DMS153 (cell line): ENCODE data around the gene C10orf90.

Source experiments
- DNase-seq: peaks from one replicate; lab custom pipeline; 2025; lab: John Stamatoyannopoulos, UW

The C10orf90 gene

DNA sequence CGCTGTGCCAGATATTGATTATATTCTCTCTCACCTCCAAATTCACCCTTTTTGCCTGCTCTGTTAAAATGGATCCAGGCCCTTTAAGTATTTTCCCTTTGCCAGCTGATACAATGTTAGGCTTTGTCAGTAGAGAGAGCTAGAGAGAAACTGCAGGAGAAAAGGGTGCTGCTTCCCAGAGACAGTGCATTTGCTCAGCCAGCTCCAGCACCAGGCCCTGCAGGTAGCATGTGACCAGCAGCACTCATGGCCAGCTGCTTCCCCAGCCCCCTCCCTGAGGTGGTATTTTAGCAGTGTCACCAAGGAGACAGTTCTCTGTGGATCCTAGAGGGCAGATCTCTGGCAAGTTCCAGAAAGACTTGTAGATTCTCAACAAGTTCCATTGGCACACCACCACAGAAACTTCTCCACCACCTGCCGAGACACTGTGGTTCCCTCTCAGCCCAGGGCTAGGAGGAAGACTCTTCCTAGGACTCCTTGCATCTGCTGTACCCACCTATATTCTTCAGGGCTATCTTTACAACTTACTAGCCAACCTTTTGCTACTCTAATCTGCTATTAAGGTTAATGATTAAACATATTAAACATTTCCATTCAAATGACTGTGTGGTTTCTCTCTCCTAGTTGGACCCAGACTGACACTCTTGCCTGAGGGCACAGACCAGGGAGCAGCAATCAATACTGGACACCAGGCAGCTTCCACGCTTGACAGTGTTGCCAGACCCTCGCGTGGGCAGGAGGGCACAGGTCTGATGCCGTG is 246.6 kb downstream of the C10orf90 start:
- DNase-seq, result no peak

DNA sequence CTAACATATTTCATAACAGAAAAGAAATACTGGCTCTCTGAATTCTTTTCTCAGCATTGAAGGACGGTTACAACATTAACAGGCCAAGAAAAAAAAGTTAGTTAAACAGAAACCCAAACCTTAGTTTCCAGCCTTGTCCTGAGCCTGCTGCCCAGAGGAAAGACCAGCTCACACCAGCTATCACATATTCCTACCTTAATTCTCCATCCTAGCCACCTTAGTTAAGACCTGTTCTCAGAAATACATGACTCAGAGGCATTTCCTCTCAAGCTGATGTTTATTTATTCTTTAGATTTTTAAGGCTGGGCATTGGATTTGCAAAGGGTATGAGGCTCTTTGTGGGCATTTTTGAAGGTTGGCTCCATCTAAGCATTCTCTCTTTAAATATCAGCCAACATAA is 247.9 kb downstream of the C10orf90 start:
- no peak for DNase-seq

DNA sequence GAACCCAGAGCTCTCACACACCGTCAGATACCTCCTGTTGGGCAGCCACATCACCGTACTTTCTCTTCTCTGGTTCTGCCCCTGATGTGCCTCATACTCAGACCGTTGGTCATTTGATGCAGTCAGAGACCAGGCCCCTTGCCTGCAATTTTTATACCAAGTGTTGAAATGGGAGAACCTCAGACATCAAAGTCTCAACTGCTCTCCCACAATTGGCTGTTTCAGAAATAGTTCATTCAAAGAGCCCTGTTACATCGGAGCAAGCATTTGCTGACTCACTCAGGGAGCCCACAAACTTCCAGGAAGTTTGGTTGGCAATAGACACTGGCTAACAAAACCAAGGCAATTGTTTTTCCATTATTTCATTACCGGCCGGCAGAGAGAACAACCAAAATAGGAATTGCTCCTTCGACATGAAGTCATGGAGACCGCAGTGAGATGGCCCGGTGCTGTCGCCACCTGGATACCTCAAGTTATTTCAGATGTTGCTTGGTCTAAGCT is 248.7 kb downstream of the C10orf90 start:
- no peak for DNase-seq

DNA sequence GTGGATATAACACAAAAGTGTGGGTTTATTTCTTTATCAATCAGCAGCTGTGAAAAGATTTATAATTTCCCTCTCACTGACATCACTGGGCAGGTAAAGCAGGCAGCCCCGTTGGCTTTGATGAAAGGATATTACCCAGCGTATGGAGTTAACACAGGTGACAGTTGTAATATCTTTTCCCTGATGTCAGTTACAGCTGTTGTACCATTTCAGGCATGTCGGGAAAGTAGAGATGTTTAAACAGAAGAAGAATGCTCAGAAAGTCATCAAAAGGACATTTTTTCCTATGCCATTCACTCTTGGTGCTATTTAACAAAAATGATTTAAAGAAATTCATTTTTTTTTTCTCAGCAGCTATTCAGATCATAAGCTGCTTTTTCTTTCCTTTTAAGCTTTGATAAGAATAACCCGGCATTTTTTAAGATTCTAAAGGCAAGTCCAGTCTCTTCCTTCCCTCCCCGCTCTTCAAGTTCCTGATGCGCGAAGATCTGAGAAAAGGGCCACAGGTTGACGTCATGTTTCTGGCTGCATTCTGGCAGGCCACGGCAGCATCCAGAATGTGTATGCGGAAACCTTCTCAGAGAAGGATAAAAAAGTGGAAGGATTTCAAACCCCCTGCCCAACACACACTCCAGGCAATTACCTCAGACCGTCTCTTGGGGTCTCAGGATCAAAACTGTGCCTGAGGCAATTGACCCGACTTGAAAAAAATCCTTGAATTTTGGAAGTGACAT is 249.8 kb downstream of the C10orf90 start:
- no peak for DNase-seq

DNA sequence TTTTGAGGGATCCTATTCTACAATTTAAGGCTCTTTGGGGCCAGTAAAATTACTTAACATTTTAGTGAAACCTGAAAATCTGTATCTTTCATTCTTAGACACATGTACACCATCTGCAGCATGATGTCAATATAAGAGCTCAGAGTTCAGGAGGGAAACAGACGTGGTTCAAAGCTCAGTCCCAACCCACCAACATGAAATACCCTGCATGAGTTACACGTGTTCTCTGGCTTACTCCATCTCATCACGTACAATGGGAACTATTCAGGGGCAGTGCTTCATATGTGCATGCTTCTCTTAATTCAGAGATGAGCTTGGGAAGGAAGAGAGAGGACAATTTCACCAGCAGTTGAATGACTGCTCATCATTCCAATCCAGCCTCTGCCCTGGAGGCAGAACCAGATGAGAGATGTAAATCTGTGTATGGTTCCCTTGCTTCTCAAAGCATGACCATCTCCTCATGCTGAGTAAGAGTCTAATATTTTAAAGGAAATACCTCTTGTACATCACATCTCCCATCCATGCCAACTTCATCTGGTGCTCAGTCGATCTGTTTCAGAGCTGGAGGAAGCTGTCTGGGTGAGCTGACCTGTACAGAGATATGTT is 253.2 kb downstream of the C10orf90 start:
- DNase-seq, result no peak

DNA sequence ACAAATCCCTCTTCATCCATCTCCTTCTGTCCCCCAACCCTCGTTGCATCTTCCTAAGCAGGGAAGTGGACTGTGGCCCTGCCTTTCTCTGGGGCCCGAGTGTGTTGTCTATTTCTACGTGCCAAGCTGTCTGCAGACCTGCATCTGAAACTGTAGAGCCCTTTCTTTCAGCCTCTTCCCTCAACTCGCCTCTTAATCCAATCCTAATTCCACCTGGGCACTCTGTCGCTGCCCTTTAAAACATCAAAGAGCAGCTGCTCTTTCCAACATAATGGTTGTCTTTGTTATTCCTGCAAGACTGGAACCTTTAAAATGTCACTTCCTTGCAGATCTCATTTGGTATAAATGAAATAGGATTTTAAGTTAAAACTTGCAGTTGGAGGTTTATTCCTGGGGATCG is 260.7 kb downstream of the C10orf90 start:
- no peak for DNase-seq

DNA sequence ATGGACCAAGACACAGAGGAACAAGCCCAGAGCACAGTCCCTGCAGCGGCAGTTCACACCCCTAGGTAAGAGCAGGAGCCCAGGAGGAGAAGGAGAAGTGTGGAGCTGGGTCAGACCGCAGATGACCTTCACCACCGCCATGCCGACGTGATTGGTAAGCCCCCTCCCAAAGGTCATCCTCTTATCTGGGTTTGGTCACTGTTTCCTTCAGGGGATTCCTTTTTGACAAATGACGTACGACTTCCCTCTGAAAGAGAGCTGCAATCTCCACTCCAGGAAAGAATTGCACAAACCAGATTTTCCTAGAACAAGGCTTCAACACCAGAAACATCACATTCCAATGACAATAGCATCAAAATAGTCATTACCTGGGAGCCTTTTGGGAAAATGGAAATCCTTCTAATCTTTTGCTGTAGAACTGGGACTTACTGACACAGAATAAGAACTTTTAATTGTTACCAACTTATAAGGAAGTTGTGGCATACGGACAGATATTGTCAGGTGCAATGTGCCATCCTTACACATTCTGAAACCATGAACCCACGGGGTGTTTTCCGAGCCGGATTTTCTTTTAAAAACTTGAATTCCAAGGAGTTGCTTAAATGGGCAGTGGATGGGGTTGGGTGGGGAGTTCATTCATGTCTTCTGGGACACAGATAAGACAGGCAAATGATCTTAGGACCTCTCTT is 261.4 kb downstream of the C10orf90 start:
- DNase-seq, result no peak

DNA sequence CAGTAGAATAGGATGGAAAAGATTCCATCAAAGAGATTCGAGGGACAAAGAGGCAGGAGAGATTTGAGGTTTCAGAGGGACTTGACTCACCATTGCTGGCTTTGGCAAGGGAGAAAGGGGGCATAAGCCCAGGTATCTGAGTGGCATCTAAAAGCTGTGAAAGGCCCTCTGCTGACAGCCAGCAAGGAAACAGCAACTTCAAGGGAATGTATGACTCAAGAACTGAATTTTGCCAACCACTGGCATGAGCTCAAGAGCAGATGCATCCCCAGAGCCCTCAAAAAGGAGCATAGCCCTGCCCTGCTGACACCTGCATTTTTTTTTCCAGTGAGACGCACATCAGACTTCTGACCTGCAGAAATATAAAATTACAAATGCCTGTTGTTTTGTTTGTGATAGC is 262.7 kb downstream of the C10orf90 start:
- DNase-seq, result no peak

DNA sequence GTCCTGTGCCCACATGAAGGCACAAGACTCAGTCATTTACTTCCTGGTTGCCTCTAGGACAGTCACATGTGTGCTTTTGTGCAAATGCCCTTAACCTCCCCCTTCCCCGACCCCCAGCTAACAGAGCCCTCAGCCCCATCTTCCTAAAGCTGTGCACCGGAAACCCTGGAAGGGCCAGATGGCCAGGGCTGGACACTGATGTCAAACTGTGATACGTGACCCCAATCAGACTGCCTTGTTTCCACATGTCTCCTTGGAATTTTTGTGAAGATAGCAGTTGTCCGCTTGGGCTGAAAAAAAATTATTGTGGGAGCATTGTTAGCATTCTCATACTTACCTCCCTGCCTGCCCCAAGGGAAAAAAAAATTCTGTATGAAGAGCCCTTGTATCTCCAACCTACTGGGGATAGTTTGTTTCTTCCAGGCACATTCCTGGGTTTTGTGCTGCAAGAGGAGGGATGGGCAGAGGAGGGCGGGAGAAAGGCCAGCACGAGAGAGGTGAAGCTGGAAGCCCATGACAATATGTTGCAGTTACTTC is 265.2 kb downstream of the C10orf90 start:
- no peak for DNase-seq

DNA sequence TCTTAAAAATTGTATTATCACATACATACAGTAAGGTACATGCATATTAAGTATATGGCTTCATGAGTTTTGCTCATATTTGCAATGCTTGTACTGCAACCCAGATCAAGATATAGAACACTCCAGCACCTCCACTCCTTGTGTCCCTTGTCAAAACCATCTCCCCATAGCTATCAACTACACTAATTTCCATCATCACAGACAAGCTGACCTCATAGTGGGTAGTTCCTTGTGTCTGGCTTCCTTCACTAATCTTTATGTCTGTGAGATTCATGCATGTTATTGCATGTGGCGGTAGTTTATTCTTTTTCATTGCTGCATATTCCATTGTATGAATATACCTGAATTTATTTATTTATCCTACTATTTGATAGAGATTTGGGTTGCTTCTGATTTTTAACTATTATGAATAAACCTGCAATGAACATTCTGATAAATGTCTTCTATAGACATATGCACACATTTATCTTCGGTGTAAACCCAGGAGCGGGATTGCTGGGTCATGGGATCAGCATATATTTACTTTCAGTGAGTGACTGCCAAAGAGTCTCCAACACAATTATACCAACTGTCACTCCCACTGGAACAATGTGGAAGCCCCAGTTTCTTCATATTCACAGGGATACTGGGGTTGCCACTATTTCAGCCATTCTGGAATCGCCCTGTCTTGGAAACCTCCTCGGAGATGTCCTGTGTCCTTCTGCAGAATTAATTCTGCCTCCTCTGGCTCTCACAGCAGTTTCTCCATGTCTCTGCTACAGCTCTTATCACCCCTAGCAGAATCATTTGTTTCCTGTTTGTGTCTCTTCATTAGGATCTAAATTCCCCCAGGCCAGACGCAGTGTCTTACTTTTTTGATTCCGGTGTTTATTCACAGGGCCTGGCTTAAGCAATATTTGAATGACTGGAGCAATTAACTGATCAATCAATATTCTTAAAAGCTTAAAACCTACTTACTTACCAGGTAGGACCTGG is 267.5 kb downstream of the C10orf90 start:
- DNase-seq, result no peak

DNA sequence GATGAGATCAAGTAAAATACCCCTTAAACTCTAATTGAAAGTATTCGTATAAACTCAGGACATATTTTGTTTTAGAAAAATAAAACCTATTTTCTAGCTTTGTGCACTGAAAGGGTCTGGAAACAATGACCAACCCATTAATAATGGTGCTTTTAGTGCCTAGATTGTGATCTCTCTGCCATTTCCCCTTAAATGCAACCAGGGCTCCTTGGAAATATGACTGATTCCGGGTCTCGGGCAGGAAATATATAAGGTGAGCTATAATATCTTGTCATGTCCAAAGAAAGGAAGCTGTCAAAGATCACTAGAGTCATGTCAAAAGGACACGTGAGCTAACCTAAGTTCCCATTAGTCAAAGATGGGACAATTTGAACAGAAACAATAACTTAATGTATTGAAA is 269.9 kb downstream of the C10orf90 start:
- DNase-seq, result no peak

DNA sequence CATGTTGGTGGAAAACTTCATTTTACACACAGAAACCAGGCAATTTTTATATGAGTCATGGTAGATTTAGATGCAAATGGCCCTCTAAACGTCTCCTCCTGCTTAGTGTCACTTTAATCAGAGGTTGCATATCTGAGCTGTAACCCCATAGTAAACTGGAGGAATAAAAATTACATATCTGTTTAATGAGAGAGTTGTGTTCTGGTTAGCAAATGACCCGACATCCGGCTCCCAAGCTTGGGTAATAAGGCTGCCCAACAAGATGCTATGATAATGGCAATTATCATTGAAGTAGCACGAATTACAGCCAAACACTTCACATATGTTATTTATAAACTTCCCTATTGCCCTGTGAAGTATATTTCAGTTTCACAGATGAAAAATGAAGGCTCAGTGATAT is 271.6 kb downstream of the C10orf90 start:
- no peak for DNase-seq

DNA sequence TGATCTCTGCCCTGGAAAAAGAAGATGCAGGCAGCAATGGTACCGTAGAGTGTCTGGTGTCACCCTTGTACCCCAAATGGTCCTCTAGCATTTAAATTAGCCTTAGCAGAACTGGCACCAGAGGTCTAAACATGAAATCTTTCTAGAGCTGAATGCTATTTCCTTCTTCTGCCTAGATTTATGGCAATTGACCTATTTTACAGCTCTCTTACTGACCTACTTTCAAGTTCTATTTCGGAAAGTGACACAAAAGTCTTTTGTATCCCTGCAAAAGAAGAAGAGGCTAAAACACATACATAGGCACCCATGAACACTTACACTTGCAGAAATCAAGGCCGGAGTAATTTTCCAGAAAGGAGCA is 272.1 kb downstream of the C10orf90 start:
- DNase-seq, result no peak

DNA sequence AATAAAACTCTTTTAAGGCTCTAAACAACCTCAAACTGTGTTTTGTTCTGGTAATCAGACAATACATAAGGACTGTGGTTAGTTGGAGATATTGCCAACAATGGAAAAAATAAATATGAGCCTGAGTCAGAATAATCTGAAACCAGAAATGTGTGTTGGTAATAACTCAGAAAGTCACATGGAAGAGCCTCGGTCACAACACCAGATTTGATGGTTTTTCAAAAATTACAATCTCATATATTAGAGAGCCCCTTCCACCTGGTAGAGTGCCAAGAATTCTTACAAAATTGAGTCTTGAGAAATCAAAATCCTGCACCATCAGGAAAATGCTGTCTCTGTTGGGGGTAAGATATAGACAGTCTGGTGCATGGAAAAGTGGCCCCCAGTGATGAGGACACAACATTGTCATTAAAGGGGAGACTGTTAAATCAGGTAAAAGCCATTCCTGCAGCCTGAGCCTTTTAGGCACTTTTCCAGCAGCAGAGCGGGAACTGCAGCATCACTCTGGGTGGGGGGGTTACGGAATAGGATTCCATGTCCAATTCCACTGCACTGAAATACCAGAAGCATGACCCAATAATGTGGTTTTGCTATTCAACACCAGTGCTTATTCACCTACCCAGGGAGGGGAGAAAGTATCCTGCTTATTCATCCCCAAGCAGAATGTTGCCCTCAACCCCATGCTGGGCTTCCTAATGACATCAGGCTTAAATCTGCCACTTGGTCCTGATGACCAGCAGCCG is 272.7 kb downstream of the C10orf90 start:
- no peak for DNase-seq

DNA sequence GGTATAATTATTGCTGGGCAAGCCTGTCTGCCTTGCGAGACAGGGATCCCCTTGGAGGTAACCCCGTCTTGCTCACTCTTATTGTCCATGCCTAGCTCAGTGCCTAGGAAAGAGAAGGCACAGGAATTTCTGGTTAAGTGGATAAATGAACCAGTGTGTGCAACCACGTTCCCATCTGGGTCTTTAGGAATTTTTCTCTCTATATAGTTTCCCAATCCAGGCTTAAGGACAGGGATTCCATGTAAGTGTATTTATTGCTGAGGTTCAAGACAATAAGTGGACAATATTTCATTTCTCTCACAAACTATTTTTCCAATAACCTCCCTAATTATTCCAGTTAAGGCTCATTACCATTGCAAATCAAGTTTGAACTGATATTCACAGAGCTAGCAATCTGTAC is 273.3 kb downstream of the C10orf90 start:
- DNase-seq, result no peak

DNA sequence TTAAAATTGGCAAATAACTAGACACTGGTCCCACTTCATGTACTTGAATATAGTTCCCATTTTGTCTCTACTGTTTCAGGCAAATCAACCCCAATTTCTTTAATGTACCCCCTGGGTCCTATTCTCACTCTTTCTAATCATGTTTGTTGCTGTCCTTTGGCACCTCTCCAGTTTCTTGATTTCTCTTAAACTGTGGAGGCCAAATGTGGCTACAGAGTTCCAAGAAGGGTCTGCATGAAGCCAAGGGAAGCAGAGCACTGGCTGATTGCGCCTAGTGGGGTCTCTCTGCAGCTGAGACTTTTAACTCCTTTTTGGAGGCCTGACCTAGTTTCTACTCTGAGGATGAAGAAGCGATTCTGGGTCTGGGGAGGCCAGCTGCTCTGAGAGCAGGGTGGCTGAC is 275.5 kb downstream of the C10orf90 start:
- DNase-seq, result no peak

DNA sequence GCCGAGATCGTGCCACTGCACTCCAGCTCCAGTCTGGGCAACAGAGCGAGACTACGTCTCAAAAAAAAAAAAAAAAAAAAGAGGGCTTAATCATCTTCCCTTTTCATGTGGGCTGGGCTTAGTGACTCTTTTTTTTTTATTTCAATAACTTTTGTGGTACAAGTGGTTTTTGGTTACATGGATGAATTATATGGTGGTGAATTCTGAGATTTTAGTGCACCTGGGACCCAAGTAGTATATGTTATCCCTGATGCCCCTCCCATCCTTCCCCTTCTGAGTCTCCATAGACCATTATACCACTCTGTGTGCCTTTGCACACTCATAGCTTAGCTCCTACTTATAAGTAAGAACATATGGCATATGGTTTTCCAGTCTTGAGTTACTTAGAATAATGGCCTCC is 277.4 kb downstream of the C10orf90 start:
- DNase-seq, result no peak

DNA sequence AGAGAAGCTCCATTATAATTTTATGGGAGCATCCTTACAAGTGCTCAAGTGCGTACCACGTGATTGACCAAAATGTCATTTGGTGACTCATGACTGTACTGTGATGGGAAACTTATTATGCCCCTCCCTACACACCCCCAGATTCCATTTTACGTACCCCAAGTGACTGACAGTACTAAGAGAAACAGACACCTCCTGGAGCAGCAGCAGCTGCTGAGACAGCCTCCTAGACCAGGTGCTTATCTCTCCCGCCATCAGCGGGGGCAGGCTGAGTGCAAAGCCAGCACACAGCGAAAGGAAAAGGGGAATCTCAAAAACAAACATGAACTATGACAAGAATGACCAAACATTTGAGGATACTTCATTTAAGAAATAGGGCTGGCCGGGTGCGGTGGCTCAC is 278.0 kb downstream of the C10orf90 start:
- no peak for DNase-seq

DNA sequence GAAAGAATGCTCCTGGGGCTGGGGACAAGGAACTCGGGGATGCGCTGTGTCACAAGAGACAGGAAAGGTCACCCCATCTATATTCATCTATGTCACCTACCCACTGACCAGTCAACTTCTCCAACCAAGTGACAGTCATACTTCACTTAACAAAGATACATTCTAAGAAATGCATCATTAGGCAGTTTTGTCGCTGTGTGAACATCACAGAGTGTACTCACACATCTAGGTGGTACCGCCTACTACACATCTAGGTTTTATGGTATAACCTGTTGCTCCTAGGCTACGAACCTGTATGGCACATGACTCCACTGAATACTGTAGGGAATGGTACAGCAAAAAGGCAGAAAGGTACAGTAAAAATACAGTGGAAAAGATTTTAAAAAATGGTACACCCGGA is 278.4 kb downstream of the C10orf90 start:
- DNase-seq, result no peak

DNA sequence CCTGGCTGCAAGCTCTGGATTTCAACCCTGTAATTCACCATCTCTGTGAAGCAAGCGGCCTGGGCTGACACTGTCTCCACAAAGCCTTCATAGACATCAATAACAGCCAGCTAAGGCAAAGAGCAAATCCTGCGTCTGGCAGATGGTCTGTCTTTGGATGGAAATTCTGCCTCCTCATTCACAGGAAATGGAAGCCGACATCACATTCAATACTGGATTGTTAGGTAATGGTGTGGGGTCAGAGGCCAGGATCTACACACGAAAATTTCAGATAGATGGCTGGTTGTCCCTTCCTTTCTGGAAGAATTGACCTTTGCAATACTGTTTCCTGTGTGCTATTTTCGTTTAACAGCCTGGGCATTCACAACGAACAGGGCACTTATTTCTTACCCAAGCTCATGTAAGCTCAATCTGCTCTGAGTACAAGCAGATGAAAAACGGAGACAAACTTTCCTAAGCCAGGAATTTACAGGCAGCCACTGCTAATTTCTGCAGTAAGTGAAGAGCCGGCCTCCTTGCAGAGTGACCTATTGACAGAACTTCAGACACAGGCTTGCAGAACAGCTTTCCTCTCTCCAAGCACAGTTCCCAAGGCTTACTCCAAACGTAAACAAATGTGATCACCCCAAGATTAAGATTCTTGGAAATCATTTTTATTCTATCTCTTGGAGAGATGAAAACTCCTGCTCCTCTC is 279.2 kb downstream of the C10orf90 start:
- DNase-seq, result no peak
